Right renal cortex interstitium (tissue), 3 donors: ENCODE data around the gene PKP2. TPM values are rescaled to one million over a fixed set of nuclear protein-coding genes. Genes with fewer than 3 reads are reported as not detected.

Experiments
- DNase-seq, 3 donors: peaks; one replicate each; pipeline ENCODE4 v3.0.0-alpha.2; 2013; ENCODE audit warnings: low read depth in 3 of 3, low spot score in 2 of 3
- polyA plus RNA-seq, 3 donors: library from polyadenylated mRNA; unstranded; fragments of 120-200 nt; gene quantifications; one replicate each; pipeline ENCODE4 v1.2.1, GENCODE V29; 2013; ENCODE audit not compliant: insufficient read length in 3 of 3

Gene PKP2
- polyA plus RNA-seq, 3 donors = 21.2 to 24.1 (median 21.5) TPM

GRCh38 chr12:32765906-32766305 is 130.7 kb downstream of the PKP2 start:
- no peak for DNase-seq

GRCh38 chr12:32761716-32762115 is 134.9 kb downstream of the PKP2 start:
- no peak for DNase-seq

GRCh38 chr12:32757157-32757556 is 139.4 kb downstream of the PKP2 start:
- no peak for DNase-seq

GRCh38 chr12:32756476-32757066 is 140.0 kb downstream of the PKP2 start:
- DNase-seq = peak in 2 of 3 donors; percentile 13 to 25

GRCh38 chr12:32755654-32756475 is 140.7 kb downstream of the PKP2 start, which contains the start of gene YARS2:
Gene YARS2 (minus strand): TSS chr12:32755897. CDS start chr12:32755874, 23 bp downstream.
- DNase-seq = peak; percentile 94 to 96 (median 96)

- DNase-seq = peak; percentile 44 to 53 (median 49)
Observed at GRCh38 chr12:32755051-32755653, 141.4 kb downstream of the PKP2 start.

- DNase-seq = no peak
Observed at GRCh38 chr12:32754111-32754510, 142.5 kb downstream of the PKP2 start.

GRCh38 chr12:32753605-32754004 is 143.0 kb downstream of the PKP2 start:
- no peak for DNase-seq

- no peak for DNase-seq
Observed at GRCh38 chr12:32743264-32743663, 153.3 kb downstream of the PKP2 start.

GRCh38 chr12:32742133-32742532 is 154.4 kb downstream of the PKP2 start:
- DNase-seq = no peak

Other genes starting within 250 kb of the PKP2 start
- gene DNM1L, start 217.5 kb downstream of the PKP2 start, polyA plus RNA-seq = 10 to 100 TPM; 91.1 to 99.1 (median 92.3) TPM
- gene YARS2, start 140.9 kb downstream of the PKP2 start, polyA plus RNA-seq = 10 to 100 TPM; 29.9 to 33.3 (median 31.1) TPM